Coronary artery (tissue), 2 donors: ENCODE data around the gene AEN.
"Not testable (repeated sequence)": the region's sequence is repeated elsewhere in the genome, so short reads cannot be mapped to it uniquely, and the experiment has no call there.

ENCODE experiments used
- DNase-seq: peaks from one replicate; pipeline ENCODE4 v3.0.0-alpha.2; 2017; ENCODE audit warnings: low spot score
- H3K27ac ChIP-seq, 2 donors: fragments of 200-600 bp; sonication (generic); one replicate each; pipeline ENCODE4 v1.5.1; 2016 to 2019
- H3K4me3 ChIP-seq: fragments of 200-600 bp; sonication (generic); 2 replicates; pipeline ENCODE4 v1.5.1; 2016; ENCODE audit warnings: mild to moderate bottlenecking, moderate library complexity
- CTCF ChIP-seq: fragments of 200-600 bp; sonication (generic); IDR thresholded peaks from one replicate; pipeline ENCODE4 v1.5.1; 2019; ENCODE audit warnings: antibody characterized with exemption

AEN gene

DNA sequence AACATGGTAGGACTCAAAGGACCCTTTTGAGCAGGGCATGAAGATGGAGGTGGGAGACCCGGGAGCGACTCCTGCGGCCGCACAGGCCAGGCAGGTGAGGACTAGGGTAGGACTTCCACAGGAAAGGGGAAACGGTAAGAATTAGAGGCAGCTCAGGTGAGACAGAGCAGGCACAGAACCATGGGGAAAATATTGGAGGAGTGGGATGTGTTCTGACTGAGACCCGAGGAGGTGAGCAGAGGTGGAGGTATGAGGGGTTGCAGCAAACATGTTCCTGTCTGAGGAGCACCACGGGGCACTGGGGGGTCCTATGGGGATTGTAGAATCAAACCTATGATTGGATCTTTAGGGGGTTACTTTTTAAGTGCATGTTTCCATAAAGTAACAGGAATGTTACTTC is 16.3 kb downstream of the AEN start:
- peak overlapping the region in 1 of 2 donors; percentile 98 for H3K27ac ChIP-seq
- H3K4me3 ChIP-seq = no peak overlapping the region
- DNase-seq = no peak
- TF ChIP-seq CTCF = no peak

DNA sequence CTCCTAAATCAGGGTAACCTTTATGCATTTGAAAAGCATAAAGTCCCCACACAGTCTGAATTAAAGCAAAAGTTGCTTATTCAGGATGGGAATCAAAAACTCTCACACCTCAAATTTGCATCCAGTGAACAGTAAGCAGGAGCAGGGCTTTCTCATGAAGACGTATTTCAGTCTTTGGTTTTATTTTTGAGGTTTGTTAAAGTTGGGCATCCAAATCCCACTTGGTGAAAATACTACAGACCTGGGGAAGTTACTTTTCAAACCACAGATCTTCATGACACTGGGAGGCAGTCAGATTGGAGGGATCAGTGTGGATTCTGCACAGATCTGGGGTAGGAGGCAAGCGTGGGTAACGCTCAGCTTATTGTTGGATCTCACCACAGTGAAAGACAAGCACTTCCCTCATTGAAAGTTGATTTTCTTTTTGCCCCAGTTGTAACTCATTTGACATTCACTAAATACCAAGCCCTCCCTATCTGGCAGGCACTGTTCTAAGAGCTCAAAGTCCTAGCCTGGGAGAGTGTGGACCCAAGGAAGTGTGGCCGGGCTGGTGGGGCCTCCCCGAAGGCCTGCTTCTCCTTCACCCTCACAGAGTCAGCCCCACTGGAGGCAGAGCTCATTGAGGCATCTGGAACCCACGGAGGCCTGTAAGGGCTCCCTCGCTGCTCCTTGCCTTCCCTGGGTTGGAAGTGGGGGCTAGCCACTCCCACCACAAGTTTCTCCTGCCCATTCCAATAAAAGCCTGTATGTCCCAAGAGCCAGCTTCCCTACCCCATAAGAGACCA is 16.9 kb downstream of the AEN start:
- DNase-seq = peak; percentile 82
- TF ChIP-seq CTCF = no peak
- peak overlapping the region; percentile 75 for H3K4me3 ChIP-seq
- H3K27ac ChIP-seq = peak overlapping the region; percentile 95 to 98

DNA sequence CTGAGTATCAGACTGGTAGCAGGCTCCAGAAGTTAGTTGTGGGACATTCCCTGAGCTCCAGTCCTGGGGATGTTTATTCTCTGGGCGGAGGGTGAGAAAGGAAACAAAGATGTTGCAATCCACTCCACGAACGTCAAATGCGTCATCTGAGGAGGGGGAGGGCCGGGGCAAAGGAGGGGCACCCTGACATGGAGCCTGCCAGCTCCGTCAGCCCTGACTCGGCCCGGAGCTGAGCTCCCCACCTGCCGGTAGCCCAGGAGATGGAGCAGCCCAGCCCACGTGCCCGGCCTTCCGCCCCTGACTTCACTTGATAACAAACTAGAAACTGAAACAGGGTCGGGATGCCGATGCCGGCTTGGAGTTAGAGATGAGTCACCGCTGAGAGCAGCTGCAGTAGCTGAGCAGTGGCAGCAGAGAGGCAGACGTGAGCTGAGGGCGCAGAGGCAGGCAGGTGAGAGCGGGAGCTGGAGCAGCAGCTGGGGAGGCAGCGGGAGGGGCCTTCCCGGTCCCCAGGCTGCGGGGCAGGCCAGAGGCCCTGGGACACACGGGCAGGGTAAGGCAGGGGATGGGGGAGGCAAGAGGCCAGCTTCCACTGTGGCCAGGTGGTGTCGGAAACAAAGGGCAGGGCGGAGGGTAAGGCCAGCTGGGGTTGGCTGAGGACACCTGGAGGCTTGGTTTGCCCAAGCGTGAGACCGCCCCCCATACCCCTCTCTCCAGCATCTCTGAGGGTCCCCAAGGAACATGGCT is 17.7 kb downstream of the AEN start, which contains the start of gene ISG20:
TSS of gene ISG20 (plus strand) at position 391 of the 747 bp plus-strand sequence. CDS start at position 742, 351 bp downstream.
- peak; percentile 99 for DNase-seq
- TF ChIP-seq CTCF = no peak
- peak within 1 kb of the TSS; percentile 75 for H3K4me3 ChIP-seq
- peak within 1 kb of the TSS; percentile 95 to 98 for H3K27ac ChIP-seq

DNA sequence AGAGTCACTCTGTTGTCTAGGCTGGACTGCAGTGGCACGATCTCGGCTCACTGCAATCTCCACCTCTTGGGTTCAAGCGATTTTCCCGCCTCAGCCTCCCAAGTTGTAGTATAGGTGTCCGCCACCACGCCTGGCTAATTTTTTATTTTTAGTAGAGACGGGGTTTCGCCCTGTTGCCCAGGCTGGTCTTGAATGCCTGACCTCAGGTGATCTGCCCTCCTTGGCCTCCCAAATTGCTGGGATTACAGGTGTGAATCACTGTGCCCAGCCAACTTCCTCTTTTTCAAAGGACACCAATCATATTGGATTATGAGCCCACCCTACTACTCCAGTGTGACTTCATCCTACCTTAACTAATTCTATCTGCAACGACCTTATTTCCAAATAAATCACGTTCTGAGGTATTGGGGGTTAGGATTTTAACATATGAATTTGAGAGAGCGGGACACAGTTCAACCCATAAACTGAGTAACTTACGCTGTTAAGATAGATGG is 20.9 kb downstream of the AEN start:
- no peak for TF ChIP-seq CTCF
- no peak overlapping the region for H3K27ac ChIP-seq
- no peak for DNase-seq
- H3K4me3 ChIP-seq = no peak overlapping the region

DNA sequence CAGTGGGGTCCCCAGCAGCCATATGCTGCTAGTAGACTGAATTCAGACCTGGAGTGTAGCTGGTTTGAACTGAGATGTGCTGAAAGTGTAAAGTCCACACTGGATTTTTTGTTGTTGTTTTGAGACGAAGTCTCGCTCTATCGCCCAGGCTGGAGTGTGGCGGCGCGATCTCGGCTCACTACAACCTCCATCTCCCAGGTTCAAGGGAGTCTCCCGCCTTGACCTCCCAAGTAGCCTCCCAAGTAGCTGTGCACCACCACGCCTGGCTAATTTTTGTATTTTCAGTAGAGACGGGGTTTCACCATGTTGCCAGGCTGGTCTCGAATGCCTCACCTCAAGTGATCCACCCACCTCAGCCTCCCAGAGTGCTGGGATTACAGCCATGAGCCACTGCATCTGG is 21.4 kb downstream of the AEN start:
- H3K27ac ChIP-seq, DNase-seq, H3K4me3 ChIP-seq: not testable (repeated sequence)

GRCh38 chr15:88644741-88645140 is 23.6 kb downstream of the AEN start:
- no peak overlapping the region for H3K4me3 ChIP-seq
- TF ChIP-seq CTCF = no peak
- peak; percentile 62 for DNase-seq
- H3K27ac ChIP-seq = no peak overlapping the region

DNA sequence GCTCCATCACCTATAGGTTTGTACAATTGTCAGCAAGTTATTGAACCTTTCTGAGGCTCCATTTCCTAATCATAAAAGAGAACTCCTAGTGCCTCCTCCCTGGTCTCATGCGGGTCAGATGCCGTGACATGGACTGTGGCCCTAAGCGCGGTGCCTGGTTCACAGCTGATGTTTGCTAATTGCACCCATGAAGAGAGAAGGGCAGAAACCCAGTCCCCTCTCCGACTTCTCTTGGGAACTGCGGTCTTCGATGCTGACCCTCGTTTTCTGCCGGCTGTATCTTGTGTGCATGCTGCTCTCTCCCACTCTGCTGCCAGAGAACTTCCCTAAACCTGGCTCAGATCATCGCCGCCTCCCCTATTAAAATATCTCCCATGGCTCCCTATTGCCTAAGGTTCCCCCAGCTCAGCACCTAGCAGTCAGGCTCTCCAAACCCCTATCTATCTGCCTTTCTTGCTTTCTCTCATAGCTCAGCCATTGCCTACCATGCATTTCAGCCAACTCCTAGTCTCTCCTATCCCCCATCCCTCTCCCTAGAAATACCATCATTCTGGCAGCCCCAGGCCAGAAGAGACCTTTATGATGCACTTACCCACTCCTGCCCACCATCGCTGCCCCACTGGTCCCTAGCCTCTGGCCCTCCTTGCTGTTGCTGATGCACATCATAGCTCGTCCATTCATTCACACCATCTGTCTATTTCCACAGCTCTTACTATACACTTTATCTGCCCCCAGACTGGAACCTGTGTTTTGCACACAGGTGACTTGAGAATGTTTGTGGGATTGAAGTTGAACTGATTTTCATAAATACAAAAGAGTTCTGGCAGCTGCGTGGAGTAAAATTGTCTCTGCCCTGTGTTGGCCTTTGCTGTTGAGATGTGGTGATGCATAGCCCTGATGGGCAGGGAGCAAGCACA is 24.3 kb downstream of the AEN start:
- TF ChIP-seq CTCF = no peak
- Histone ChIP-seq H3K27ac (no peak overlapping the region), H3K4me3 (no peak overlapping the region)
- peak; percentile 53 for DNase-seq
